Fibroblast of mammary gland (primary cell): Measurements from ENCODE around the gene DNAH3.
"Not testable (repeated sequence)": the region's sequence is repeated elsewhere in the genome, so short reads cannot be mapped to it uniquely, and the experiment has no call there.

Source experiments
- DNase-seq: peaks from one replicate; pipeline ENCODE4 v3.0.0-alpha.2; 2010; ENCODE audit warnings: low read depth
- H3K4me3 ChIP-seq: 2 replicates; pipeline ENCODE4 v1.5.1; 2011; ENCODE audit warnings: low read depth, mild to moderate bottlenecking, low read length, moderate library complexity; ENCODE audit not compliant: control insufficient read depth
- TF ChIP-seq, protein P1 (sequence below): conservative IDR thresholded peaks from 2 replicates; pipeline ENCODE4 v1.5.1; 2011; ENCODE audit warnings: low read depth, low read length, inconsistent platforms; ENCODE audit not compliant: control insufficient read depth, insufficient read depth

The DNAH3 gene

DNA sequence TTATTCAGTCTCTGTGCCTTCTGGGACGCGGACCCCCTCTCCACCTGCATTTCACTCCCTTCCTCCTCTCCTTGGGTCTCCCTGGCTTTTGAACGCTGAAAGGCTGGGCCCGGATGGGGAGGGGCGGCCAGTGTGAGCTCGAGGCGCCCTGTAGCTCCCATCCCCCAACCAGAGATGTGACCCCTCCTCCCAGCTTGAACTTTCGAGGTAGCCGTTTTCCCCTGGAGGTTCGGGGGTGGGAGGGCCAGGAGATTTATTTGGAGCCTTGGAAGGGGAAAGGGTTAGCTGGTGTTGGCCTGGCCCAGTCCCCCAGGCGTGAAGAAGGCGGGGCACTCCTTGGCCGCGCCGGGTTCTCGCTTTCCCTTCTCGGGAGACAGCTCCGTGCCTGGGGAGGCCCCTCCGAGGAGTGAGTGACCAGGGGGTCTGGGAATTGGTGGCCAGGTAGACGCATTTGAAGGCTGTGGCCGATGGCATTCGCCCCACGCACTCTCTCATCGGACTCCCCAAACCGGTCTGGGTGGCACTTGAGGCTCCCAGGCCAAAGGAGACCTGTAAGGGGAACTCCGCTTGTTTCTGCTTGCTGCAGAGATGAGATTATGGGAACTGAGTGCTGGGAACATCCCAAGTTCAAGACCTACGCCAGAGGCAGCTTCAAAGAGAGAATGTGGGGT lies 8.8 kb upstream of the DNAH3 start:
- peak overlapping the region; percentile 77 for H3K4me3 ChIP-seq
- TF ChIP-seq, protein P1, sequence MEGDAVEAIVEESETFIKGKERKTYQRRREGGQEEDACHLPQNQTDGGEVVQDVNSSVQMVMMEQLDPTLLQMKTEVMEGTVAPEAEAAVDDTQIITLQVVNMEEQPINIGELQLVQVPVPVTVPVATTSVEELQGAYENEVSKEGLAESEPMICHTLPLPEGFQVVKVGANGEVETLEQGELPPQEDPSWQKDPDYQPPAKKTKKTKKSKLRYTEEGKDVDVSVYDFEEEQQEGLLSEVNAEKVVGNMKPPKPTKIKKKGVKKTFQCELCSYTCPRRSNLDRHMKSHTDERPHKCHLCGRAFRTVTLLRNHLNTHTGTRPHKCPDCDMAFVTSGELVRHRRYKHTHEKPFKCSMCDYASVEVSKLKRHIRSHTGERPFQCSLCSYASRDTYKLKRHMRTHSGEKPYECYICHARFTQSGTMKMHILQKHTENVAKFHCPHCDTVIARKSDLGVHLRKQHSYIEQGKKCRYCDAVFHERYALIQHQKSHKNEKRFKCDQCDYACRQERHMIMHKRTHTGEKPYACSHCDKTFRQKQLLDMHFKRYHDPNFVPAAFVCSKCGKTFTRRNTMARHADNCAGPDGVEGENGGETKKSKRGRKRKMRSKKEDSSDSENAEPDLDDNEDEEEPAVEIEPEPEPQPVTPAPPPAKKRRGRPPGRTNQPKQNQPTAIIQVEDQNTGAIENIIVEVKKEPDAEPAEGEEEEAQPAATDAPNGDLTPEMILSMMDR: no peak
- DNase-seq: no peak

DNA sequence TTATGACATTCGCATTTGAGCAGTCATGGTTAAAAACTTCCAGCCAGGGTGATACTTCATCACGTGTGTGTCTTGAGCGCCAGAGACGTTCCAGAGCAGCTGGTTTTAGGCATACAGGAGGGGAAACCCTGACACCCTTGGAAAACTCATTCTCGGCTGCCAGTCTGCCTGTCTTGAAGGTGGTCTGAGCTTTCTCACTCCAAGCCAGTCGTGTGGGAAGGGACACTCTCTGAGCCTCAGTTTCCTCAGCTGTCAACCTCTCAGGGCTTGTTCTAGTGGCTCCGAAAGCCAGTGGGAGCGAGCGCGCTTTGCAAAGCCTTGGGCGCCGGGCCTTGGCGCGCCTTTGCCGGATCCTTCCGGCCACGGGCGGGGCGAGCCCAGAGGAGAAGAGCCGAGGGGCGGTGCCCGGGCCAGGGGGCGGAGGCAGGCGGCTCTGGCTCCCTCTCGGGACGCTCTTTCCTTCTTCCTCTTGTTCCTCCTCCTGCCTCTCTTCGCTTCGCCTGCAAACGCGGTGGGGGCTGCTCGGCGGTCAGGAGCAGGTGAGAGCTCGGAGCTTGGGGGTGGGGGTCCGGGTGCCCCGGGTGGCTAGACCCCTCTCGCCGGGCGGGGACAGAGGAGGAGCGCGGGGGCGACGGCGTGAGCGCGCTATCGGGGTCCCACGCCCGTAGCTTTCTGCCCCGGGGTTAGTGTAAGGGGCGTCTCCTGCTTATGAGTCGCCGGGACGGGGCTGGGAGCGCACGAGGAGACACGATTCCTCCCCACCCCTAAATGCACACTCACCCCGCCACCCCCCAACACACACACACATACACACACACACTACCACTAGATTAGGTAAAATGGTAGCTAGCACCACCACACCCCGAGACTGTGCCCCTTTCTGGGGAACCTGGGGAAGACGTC lies 7.8 kb upstream of the DNAH3 start, which contains the start of gene LDAF1:
LDAF1 (plus strand) TSS at position 467 of the 903 bp plus-strand sequence. CDS start 2,509 bp downstream, outside the sequence.
- DNase-seq: peak; percentile 66
- TF ChIP-seq, protein P1: no peak
- peak within 1 kb of the TSS; percentile 77 for H3K4me3 ChIP-seq

DNA sequence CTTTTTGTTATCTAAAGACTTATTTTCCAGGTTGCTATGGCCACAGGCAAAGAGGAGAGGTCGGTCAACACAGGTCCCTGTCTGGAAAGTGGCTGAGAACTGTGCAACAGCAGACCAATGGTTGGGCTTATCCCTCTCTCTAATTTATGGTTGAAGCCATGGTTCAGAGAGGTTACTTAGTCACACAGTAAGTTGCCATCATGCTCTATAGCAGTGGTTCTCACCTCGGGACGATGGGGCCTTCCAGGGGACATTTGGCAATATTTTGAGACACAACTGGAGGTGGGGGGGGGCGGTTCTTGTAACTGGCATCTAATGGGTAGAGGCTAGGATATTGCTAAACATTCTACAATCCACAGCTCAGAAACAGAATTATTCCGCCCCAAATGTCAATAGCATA lies 7.0 kb upstream of the DNAH3 start:
- DNase-seq: no peak
- no peak overlapping the region for H3K4me3 ChIP-seq
- TF ChIP-seq, protein P1: no peak

DNA sequence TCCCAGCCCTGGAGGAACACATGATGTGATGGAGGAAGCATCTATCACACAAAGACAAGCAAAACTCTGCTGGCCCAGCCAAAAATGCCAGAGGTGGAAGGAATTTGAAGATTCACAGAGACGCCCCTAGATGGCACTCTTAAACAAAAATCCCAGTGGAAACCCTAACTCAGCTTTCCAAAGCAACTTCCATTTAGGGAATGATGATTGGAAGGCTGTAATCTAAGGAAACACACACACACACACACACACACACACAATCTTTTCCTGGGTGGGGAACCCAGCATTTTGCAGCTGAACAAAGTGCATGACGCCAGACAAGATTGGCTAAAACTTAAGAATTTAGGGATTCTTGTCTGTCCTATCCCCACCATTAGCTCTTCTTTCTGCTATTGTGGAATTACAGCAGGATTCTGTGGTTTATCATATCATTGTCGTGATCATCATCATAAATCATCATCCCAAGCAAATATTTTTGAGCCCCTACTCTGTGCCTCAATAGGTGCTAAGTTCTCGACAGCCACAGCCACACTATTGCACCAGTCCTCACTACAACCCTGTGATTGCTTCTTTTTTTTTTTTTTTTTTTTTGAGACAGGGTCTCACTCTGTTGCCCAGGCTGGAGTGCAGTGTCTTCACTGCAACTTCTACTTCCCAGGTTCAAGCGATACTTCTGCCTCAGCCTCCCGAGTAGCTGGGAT lies 6.3 kb upstream of the DNAH3 start:
- H3K4me3 ChIP-seq: no peak overlapping the region
- TF ChIP-seq, protein P1: peak; percentile 78
- peak; percentile 86 for DNase-seq

DNA sequence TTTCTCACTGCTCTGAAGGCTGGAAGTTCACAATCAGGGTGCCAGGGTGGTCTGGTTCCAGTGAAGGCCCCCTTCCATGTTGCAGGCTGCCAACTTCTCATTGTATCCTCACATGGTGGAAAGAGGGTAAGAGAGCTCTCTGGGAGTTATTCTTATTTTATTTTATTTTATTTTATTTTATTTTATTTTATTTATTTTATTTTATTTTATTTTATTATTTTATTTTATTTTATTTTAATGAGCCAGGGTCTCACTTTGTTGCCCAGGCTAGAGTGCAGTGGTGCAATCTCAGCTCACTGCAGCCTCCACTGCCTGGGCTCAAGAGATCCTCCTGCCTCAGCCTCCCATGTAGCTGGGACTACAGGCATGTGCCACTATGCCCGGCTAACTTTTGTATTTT lies 5.4 kb upstream of the DNAH3 start:
- DNase-seq, H3K4me3 ChIP-seq: not testable (repeated sequence)

DNA sequence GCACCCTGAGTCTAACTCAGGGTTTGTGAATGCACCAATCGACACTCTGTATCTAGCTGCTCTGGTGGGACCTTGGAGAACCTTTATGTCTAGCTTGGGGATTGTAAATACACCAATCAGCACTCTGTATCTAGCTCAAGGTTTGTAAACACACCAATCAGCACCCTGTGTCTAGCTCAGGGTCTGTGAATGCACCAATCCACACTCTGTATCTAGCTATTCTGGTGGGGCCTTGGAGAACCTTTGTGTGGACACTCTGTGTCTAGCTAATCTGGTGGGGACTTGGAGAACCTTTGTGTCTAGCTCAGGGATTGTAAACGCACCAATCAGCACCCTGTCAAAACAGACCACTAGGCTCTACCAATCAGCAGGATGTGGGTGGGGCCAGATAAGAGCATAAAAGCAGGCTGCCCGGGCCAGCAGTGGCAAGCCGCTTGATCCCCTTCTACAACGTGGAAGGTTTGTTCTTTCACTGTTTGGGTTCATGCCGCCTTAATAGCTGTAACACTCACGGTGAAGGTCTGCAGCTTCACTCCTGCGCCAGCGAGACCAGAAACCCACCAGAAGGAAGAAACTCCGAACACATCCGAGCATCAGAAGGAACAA lies 2.6 kb upstream of the DNAH3 start:
- DNase-seq, H3K4me3 ChIP-seq: not testable (repeated sequence)

DNA sequence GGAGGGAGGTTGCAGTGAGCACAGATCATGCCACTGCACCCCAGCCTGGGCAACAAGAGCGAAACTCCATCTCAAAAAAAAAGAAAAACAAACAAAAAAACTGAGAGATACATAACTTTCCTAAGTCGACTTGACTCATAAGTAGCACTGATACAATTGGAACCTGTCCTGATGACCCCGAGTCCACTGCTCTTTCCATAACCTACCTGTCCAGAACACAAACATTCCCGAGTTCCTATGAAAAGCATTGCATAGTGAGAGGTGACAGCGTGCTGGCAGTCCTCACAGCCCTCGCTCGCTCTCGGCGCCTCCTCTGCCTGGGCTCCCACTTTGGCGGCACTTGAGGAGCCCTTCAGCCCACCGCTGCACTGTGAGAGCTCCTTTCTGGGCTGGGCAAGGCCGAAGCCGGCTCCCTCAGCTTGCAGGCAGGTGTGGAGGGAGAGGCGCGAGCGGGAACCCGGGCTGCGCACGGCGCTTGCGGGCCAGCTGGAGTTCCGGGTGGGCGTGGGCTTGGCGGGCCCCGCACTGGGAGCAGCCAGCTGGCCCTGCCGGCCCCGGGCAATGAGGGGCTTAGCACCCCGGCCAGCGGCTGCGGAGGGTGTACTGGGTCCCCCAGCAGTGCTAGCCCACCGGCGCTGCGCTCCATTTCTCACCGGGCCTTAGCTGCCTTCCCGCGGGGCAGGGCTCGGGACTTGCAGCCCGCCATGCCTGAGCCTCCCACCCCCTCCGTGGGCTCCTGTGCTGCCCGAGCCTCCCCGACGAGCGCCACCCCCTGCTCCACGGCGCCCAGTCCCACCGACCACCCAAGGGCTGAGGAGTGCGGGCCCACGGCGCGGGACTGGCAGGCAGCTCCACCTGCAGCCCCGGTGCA lies 1.7 kb upstream of the DNAH3 start:
- DNase-seq, H3K4me3 ChIP-seq: not testable (repeated sequence)
